Testis (tissue), 2 donors: ENCODE data around the gene COPB1.

ENCODE experiments used
- CTCF ChIP-seq, 3 experiments: fragments of 450-650 bp in 2 of 3; fragments of 200-600 bp in 1 of 3; sonication (generic) in 1 of 3; IDR thresholded peaks; one replicate each; pipeline ENCODE4 v1.5.1; 2016 to 2019; ENCODE audit warnings: antibody characterized with exemption in 3 of 3, mild to moderate bottlenecking in 2 of 3, moderate library complexity in 1 of 3
- POLR2A ChIP-seq: fragments of 450-650 bp; IDR thresholded peaks from one replicate; pipeline ENCODE4 v1.6.1; 2017; ENCODE audit warnings: antibody characterized with exemption, mild to moderate bottlenecking, moderate library complexity

- TF ChIP-seq CTCF (IDR thresholded peaks at IDR 0.05): no peak
- no peak for TF ChIP-seq POLR2A
Measured at GRCh38 chr11:14408612-14409011, 91.0 kb downstream of the COPB1 start.
